GM12801 (cell line): ENCODE measurements around the gene HPCA.

ENCODE experiments used
- TF ChIP-seq, protein P1 (sequence below): IDR thresholded peaks from one replicate; pipeline ENCODE4 v1.5.1; 2011; ENCODE audit warnings: control low read depth; ENCODE audit not compliant: insufficient read length; ENCODE audit errors: extremely low read depth

HPCA gene

GRCh38 chr1:32928285-32928684 is 42.0 kb downstream of the HPCA start:
- TF ChIP-seq, protein P1, sequence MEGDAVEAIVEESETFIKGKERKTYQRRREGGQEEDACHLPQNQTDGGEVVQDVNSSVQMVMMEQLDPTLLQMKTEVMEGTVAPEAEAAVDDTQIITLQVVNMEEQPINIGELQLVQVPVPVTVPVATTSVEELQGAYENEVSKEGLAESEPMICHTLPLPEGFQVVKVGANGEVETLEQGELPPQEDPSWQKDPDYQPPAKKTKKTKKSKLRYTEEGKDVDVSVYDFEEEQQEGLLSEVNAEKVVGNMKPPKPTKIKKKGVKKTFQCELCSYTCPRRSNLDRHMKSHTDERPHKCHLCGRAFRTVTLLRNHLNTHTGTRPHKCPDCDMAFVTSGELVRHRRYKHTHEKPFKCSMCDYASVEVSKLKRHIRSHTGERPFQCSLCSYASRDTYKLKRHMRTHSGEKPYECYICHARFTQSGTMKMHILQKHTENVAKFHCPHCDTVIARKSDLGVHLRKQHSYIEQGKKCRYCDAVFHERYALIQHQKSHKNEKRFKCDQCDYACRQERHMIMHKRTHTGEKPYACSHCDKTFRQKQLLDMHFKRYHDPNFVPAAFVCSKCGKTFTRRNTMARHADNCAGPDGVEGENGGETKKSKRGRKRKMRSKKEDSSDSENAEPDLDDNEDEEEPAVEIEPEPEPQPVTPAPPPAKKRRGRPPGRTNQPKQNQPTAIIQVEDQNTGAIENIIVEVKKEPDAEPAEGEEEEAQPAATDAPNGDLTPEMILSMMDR: no peak

DNA sequence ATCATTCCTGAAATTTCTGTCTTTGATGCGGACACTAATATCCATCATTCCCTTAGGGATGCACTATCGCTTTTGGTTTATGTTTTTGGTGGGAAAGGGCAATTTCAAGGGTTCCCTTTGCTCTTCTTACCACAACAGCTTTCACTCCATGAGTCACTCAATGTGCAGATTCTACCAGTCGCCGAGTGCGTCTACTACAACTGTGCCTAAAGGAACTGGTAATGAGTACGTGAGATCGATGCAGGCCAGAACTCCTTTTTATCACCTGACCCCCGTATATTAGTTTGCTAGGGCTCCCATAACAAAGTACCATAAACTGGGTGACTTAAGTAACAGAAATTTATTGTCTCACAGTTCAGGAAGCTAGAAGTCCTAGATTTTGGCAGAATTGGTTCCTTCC is 42.4 kb downstream of the HPCA start:
- TF ChIP-seq, protein P1: no peak

GRCh38 chr1:32929366-32929765 is 43.1 kb downstream of the HPCA start:
- TF ChIP-seq, protein P1: no peak

DNA sequence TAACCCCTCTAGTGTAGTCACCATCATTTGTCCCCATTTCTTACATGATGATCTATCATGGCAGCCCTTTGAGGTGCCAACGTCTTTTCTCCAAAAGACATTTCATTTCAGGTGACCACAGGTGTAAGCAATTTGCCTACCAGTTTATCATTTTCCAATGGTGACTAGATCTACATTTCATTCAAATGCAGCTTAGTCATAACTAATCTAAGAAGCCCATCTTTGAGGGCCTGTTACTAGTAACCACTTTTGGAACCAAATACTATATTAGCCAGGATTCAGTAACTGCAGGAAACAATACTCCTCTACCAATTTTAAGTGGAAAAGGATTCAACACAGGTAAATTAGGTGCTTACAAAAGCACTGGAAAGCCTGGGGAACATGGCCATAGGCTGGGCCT is 45.5 kb downstream of the HPCA start:
- TF ChIP-seq, protein P1: no peak

GRCh38 chr1:32933742-32934322 is 47.5 kb downstream of the HPCA start:
- TF ChIP-seq, protein P1: no peak

DNA sequence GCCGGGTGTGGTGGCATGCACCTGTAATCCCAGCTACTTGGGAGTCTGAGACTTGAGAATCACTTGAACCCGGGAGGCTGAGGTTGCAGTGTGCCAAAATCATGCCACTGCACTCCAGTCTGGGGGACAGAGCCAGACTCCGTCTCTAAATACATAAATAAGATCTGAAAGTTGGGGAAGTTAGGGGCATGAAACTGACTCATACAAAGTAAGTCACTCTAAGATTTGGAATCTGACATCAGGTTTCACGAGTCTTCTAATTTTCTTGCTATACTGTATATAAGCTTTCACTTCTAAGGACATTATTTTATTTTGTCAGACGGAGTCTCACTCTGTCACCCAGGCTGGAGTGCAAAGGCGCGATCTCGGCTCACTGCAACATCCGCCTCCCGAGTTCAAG is 48.2 kb downstream of the HPCA start:
- TF ChIP-seq, protein P1: no peak

GRCh38 chr1:32937061-32937460 is 50.8 kb downstream of the HPCA start:
- TF ChIP-seq, protein P1: no peak
